ENCODE data around the gene DRC1.

GRCh38 chr2:26494199-26494598 is 92.5 kb downstream of the DRC1 start:
- TF ChIP-seq, protein P1, sequence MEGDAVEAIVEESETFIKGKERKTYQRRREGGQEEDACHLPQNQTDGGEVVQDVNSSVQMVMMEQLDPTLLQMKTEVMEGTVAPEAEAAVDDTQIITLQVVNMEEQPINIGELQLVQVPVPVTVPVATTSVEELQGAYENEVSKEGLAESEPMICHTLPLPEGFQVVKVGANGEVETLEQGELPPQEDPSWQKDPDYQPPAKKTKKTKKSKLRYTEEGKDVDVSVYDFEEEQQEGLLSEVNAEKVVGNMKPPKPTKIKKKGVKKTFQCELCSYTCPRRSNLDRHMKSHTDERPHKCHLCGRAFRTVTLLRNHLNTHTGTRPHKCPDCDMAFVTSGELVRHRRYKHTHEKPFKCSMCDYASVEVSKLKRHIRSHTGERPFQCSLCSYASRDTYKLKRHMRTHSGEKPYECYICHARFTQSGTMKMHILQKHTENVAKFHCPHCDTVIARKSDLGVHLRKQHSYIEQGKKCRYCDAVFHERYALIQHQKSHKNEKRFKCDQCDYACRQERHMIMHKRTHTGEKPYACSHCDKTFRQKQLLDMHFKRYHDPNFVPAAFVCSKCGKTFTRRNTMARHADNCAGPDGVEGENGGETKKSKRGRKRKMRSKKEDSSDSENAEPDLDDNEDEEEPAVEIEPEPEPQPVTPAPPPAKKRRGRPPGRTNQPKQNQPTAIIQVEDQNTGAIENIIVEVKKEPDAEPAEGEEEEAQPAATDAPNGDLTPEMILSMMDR (IDR thresholded peaks at IDR 0.05), result no peak
- no peak for TF ChIP-seq POLR2AphosphoS5 (IDR thresholded peaks at IDR 0.05)
